NT2/D1 (cell line): ENCODE data around the gene NIM1K.
"Not testable (repeated sequence)": the region's sequence is repeated elsewhere in the genome, so short reads cannot be mapped to it uniquely, and the experiment has no call there.

Experiments
- DNase-seq: peaks from one replicate; pipeline ENCODE4 v3.0.0-alpha.2; 2011; ENCODE audit warnings: low read depth, low spot score
- H3K27me3 ChIP-seq: 2 replicates; pipeline ENCODE4 v1.6.0; 2011; ENCODE audit warnings: mild to moderate bottlenecking; ENCODE audit not compliant: insufficient read length, insufficient read depth
- H3K36me3 ChIP-seq: 2 replicates; pipeline ENCODE4 v1.6.1; 2011; ENCODE audit warnings: mild to moderate bottlenecking, low read length, mixed read lengths; ENCODE audit not compliant: insufficient read depth, insufficient read length
- H3K4me1 ChIP-seq: 2 replicates; pipeline ENCODE4 v1.5.1; 2011; ENCODE audit not compliant: insufficient read depth, insufficient read length
- H3K4me3 ChIP-seq: 2 replicates; pipeline ENCODE4 v1.5.1; 2011; ENCODE audit warnings: low read depth; ENCODE audit not compliant: insufficient read length
- H3K9ac ChIP-seq: 2 replicates; pipeline ENCODE4 v1.6.0; 2011; ENCODE audit warnings: low read depth; ENCODE audit not compliant: insufficient read length
- H3K9me3 ChIP-seq: 2 replicates; pipeline ENCODE4 v1.5.1; 2011; ENCODE audit warnings: mild to moderate bottlenecking, low read length; ENCODE audit not compliant: insufficient read depth
- SUZ12 ChIP-seq: IDR thresholded peaks from 2 replicates; pipeline ENCODE4 v1.6.1; 2011; ENCODE audit not compliant: insufficient read length, insufficient read depth; ENCODE audit errors: extremely low read depth
- YY1 ChIP-seq: IDR thresholded peaks from 2 replicates; pipeline ENCODE4 v1.6.1; 2011; ENCODE audit not compliant: insufficient read length, insufficient read depth
- ZNF274 ChIP-seq: IDR thresholded peaks from 2 replicates; pipeline ENCODE4 v1.6.1; 2011; ENCODE audit warnings: mild to moderate bottlenecking, low read depth, low read length

The NIM1K gene

DNA sequence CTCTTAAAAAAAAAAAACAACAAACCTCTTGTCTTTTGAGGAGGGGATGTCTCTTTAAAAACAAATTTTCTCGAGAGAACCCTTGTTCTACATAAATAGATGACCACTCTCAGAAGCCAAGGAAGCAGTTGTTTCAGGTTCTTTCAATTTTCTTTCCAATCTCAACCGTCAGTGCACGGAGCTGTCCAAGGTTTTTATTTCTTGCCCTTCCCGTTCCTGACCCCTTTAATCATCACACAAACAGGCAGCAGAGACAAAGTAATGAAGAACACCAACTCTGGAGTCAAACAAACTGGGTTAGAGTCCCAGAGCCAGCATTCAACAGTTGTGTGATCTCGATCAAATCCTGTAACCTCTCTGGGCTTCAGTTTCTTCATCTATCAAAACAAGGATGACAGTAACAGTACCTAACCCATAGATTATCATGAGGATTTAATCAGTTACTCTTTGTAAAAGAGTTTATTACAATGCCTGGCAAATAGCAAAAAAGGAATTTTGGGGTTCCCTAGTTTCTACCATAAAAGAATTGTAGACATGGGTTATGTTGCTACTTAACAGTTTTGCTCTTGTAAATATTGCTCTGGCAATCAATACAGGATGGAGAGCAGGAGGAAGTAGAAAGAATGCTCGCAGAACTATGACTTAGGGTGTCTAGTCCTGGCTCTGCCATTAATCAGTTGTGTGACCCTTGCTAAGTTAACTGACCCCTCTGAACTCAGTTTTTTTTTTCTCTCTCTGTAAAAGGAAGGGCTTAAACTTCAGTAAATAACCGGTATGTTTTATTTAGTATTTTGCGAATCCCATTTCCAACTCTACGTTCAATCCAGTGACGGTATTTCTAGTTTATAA, 1.0 kb upstream of the NIM1K start:
- no peak for DNase-seq
- Histone ChIP-seq H3K27me3 (peaks cover 39% of the 10 kb centered on the region), H3K4me3 (peak overlapping the region; percentile 54), H3K9me3 (no peaks in the 10 kb centered on the region), H3K36me3 (no peaks in the 10 kb centered on the region), H3K9ac (no peak overlapping the region), H3K4me1 (peaks cover 3% of the 10 kb centered on the region)
- TF ChIP-seq YY1 = no peak
- no peak for TF ChIP-seq SUZ12
- TF ChIP-seq ZNF274 = no peak

DNA sequence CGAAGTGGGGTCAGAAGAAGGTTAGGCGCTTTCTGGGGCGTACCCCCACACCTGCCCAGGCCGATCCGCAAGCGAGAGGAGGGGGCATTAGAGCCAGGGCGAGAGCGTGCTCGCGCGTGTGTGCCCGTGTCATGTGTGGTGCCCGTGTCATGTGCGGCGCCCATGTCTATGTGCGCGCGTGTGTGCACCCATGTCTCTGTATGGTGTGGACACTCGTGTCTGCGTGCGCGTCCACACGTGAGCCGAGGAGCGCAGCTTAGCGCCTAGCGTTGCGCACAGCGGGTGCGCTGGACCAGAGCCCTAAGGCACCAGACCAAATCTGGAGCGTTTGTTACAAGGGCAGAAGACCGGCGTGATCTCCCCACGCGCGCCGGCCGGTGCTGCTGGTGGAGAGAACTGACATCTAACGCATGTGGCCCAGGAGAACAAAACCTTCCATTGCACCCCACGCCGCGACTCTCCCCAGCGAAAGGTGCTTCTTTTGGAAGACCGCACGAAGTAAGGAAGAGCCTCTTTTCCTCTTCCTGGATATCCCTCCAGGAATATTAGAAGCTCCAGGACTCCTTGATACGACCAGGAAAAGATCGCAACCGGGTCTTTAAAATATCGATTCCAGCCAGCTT, 644 bp downstream of the NIM1K start:
- no peak for TF ChIP-seq YY1
- no peak for TF ChIP-seq SUZ12
- no peak for TF ChIP-seq ZNF274
- no peak for DNase-seq
- peak overlapping the region; percentile 42 for H3K9ac ChIP-seq
- H3K27me3 ChIP-seq = peaks cover 39% of the 10 kb centered on the region
- peak overlapping the region; percentile 54 for H3K4me3 ChIP-seq
- no peaks in the 10 kb centered on the region for H3K36me3 ChIP-seq
- no peaks in the 10 kb centered on the region for H3K9me3 ChIP-seq
- H3K4me1 ChIP-seq = peaks cover 3% of the 10 kb centered on the region

DNA sequence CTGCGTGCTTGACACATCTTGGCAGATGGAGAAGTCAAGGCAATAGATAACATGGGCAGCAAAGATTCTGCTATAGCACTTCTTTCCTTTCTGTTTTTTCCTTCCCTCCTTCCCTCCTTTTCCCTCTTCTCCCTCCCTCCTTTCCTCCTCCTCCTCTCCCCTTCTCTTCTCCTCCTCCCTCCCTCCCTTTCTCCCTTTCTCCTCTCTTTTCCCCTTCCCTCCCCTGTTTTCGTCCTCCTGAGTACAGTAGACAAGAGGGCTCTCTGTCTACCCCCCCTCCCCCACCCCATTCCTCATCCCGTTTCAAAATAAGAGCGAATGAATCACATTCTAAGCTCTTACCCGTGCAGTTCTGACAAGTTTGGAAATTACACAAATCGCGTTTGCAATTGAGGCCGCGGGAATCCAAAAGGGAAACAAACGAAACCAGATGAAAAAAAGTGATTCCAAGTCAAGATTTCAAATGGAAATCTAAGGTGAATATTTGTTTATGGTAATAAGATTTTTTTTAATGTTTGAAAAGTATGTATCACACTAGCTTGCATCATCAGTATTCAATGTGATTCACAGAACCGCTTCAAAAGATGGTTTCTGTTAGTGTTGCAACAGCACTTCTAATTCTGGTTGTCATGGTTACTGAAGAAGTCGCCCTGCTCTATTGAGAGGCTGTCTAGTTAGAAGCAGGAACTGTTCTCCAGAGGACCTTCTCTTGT, 1.3 kb downstream of the NIM1K start:
- no peak for DNase-seq
- peaks cover 3% of the 10 kb centered on the region for H3K4me1 ChIP-seq
- H3K9me3 ChIP-seq = no peaks in the 10 kb centered on the region
- H3K27me3 ChIP-seq = peaks cover 39% of the 10 kb centered on the region
- TF ChIP-seq ZNF274 = no peak
- TF ChIP-seq SUZ12 = no peak
- TF ChIP-seq YY1 = no peak
- no peak overlapping the region for H3K9ac ChIP-seq
- no peaks in the 10 kb centered on the region for H3K36me3 ChIP-seq
- peak overlapping the region; percentile 54 for H3K4me3 ChIP-seq

DNA sequence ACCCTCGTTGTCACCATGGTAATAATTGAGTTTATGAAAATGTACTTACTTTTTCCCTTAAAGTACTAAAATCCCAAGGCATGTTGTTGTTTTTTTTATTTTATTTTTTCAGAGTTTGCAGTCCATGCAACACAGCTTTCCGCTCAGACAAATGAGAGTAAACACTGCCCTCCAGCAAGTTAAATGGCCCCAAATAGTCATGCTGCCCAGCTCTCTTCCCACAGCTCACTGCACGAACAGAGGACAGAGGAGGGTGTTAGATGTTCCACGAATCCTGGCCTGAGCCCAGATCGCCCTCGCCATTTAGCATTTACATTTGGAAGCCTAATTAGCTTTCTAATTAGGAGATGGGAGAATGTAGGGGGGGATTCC, 1.9 kb downstream of the NIM1K start:
- DNase-seq = no peak
- Histone ChIP-seq H3K9ac (peak overlapping the region; percentile 32), H3K4me3 (no peak overlapping the region), H3K4me1 (peaks cover 3% of the 10 kb centered on the region), H3K36me3 (no peaks in the 10 kb centered on the region), H3K9me3 (no peaks in the 10 kb centered on the region), H3K27me3 (peaks cover 39% of the 10 kb centered on the region)
- TF ChIP-seq ZNF274 (no peak), YY1 (no peak), SUZ12 (no peak)

DNA sequence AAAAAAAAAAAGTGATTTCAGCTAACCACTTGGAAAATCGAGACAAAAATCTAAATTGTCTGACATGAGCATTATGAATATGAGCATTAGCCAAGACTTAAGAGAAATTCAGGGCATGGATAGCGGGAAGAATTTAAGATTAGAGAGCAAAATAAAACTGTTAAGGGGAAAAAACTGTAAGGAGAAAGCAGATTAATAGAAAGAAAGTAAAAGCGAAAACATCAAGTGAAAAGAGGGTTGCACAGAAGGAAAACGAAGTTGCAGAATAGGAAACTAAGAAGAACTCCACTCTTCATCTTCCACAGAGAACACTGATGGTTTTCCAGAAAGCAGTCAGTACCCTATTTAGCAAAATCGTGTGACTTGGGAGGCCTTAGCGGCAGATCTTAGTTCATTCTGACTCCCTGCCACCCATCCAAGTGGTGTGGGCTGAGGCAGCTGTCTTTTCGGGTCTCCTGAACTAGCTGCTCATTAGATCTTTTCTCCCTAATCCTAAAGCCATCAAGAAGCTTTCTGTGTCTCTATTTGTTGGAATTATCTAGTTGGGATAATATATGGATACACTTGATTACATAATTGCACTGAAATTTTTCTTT, 3.7 kb downstream of the NIM1K start:
- H3K4me3 ChIP-seq = no peak overlapping the region
- peaks cover 29% of the 10 kb centered on the region for H3K27me3 ChIP-seq
- no peaks in the 10 kb centered on the region for H3K36me3 ChIP-seq
- peaks cover 3% of the 10 kb centered on the region for H3K4me1 ChIP-seq
- no peak overlapping the region for H3K9ac ChIP-seq
- no peaks in the 10 kb centered on the region for H3K9me3 ChIP-seq
- TF ChIP-seq SUZ12 = no peak
- no peak for TF ChIP-seq ZNF274
- TF ChIP-seq YY1 = no peak
- DNase-seq = no peak

DNA sequence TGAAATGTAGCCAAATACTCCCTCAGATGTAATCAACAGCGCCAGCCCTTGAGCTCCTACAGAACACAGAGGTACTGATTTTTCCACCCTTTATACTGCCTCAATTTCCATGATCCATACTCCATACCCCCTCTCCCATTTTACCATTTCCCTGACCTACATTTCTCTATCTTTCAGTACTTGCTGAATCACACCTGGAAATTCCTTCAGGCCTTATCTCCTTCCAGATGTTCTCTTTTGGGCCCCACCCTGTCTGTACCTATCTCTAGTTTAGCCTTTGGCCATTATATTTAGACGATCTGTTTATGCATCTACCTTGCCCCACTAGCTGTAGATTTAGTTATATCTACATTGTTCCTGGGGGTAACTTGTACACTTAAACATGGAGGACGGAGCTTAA, 5.5 kb downstream of the NIM1K start:
- no peaks in the 10 kb centered on the region for H3K36me3 ChIP-seq
- no peak overlapping the region for H3K9ac ChIP-seq
- H3K4me3 ChIP-seq = no peak overlapping the region
- DNase-seq = no peak
- TF ChIP-seq SUZ12 = no peak
- TF ChIP-seq ZNF274 = no peak
- no peak for TF ChIP-seq YY1
- H3K9me3 ChIP-seq = no peaks in the 10 kb centered on the region
- H3K27me3 ChIP-seq = peaks cover 12% of the 10 kb centered on the region
- peaks cover 1% of the 10 kb centered on the region for H3K4me1 ChIP-seq

DNA sequence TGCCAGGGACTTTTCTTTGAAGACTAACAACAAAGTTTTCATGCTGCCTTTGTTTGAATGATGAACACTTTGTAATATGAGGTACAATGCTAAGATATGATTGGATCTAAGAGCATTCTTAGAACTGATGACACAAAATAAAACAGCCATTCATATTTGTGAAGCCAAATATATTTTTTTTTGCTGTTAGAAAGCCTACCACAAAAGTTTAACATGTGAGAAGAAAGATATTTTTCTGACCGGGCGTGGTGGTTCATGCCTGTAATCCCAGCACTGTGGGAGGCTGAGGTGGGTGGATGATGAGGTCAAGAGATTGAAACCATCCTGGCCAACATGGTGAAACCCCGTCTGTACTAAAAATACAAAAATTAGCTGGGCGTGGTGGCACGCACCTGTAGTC, 9.4 kb downstream of the NIM1K start:
- not testable (repeated sequence) for DNase-seq, H3K9me3 ChIP-seq, H3K4me3 ChIP-seq, H3K4me1 ChIP-seq, H3K9ac ChIP-seq, H3K27me3 ChIP-seq, H3K36me3 ChIP-seq
